Thymus (tissue), 11 donors: ENCODE results near the gene RASD1. TPM values are rescaled to one million over a fixed set of nuclear protein-coding genes. Genes with fewer than 3 reads are reported as not detected.

ENCODE experiments used
- DNase-seq, 9 donors: peaks; one replicate each; pipeline ENCODE4 v3.0.0-alpha.2; 2013; ENCODE audit warnings: low spot score in 9 of 9, low read depth in 6 of 9, missing footprints in 1 of 9
- H3K27ac ChIP-seq, 2 donors: one replicate each; pipeline ENCODE4 v1.5.1; 2013; ENCODE audit warnings: control low read depth in 1 of 2, low read depth in 1 of 2, low read length in 1 of 2, mild to moderate bottlenecking in 1 of 2, moderate library complexity in 1 of 2
- H3K27me3 ChIP-seq, 2 donors: one replicate each; pipeline ENCODE4 v1.5.1; 2013; ENCODE audit warnings: low read length in 1 of 2; ENCODE audit not compliant: control insufficient read depth in 2 of 2, insufficient read depth in 1 of 2
- H3K36me3 ChIP-seq, 2 donors: one replicate each; pipeline ENCODE4 v1.5.1; 2013; ENCODE audit warnings: low read length in 1 of 2, mild to moderate bottlenecking in 1 of 2, moderate library complexity in 1 of 2; ENCODE audit not compliant: control insufficient read depth in 2 of 2, insufficient read depth in 2 of 2
- H3K4me1 ChIP-seq, 2 donors: one replicate each; pipeline ENCODE4 v1.5.1; 2013; ENCODE audit warnings: low read length in 2 of 2; ENCODE audit not compliant: control insufficient read depth in 2 of 2, insufficient read depth in 2 of 2
- H3K4me3 ChIP-seq, 2 donors: one replicate each; pipeline ENCODE4 v1.5.1; 2013; ENCODE audit warnings: low read length in 2 of 2, control low read depth in 1 of 2, mild to moderate bottlenecking in 1 of 2
- H3K9me3 ChIP-seq, 2 donors: one replicate each; pipeline ENCODE4 v1.5.1; 2013; ENCODE audit warnings: low read length in 1 of 2, mild to moderate bottlenecking in 1 of 2; ENCODE audit not compliant: control insufficient read depth in 2 of 2, insufficient read depth in 1 of 2
- WGBS: extraction: QIAGEN DNeasy Blood & Tissue Kit; methylation state at CpG from one replicate; pipeline ENCODE4 v1.1.7; 2013; 5-methylcytosine and 5-hydroxymethylcytosine counted together
- polyA plus RNA-seq: library from polyadenylated mRNA; stranded (reverse); fragments of 200-250 nt; gene quantifications from one replicate; pipeline ENCODE4 v1.2.3, GENCODE V29; 2013
- total RNA-seq: library from RNA; stranded (reverse); fragments of 120-200 nt; gene quantifications from one replicate; pipeline ENCODE4 v1.2.4, GENCODE V29; 2013
- donor health status: healthy.

Gene RASD1
- total and polyA plus RNA-seq, 2 donors, result 12.1 to 13.0 TPM

DNA sequence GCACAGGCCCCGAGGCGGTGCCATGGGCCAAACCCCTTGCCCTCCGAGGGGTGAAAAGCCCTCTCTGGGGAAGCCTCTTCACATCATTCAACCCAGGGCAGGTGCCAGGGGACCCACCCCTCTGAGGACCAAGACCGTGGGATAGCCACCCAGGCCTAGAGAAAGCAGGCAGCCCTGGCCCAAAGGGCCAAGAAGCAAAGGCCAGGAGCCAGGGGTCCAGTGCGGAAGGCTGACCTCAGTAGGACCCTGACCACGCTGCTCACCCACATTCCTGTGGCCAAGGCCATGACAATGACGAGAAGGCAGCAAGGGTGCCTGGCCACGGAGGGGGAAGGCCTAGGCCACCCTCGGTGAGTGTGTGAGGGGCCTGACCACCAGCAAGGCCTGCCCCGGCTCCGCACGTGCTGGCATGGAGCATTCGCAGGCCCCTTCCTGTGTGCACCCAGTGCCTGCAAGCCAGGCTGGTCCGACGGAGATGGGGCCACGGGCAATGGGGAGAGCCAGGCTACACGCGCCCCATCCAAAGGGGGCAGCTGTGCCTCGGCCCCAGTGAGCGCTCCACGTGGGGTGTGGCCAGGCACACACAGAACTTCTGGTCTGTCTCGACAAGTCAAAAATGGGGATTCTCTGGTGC, 24.5 kb upstream of the RASD1 start:
- H3K9me3 ChIP-seq, result peaks cover 0 to 2% of the 10 kb centered on the region in 2 donors
- H3K27ac ChIP-seq, result no peak overlapping the region
- no peak for DNase-seq
- no peak overlapping the region for H3K4me3 ChIP-seq
- H3K27me3 ChIP-seq, result no peaks in the 10 kb centered on the region
- H3K4me1 ChIP-seq, result peaks cover 0 to 28% of the 10 kb centered on the region in 2 donors
- no peaks in the 10 kb centered on the region for H3K36me3 ChIP-seq
- 95% methylated on average over 22 of the region's 22 CpGs for WGBS

- no peaks in the 10 kb centered on the region for H3K27me3 ChIP-seq
- H3K4me1 ChIP-seq, result peaks cover 0 to 28% of the 10 kb centered on the region in 2 donors
- no peaks in the 10 kb centered on the region for H3K36me3 ChIP-seq
- H3K9me3 ChIP-seq, result peaks cover 0 to 2% of the 10 kb centered on the region in 2 donors
- no peak overlapping the region for H3K4me3 ChIP-seq
- DNase-seq, result no peak
- no peak overlapping the region for H3K27ac ChIP-seq
- 96% methylated on average over 10 of the region's 10 CpGs for WGBS
Observed at GRCh38 chr17:17519886-17520285, 23.7 kb upstream of the RASD1 start.

- peaks cover 0 to 2% of the 10 kb centered on the region in 2 donors for H3K9me3 ChIP-seq
- no peak overlapping the region for H3K4me3 ChIP-seq
- 88% methylated on average over 5 of the region's 5 CpGs for WGBS
- H3K27me3 ChIP-seq, result no peaks in the 10 kb centered on the region
- no peak for DNase-seq
- H3K36me3 ChIP-seq, result no peaks in the 10 kb centered on the region
- H3K27ac ChIP-seq, result no peak overlapping the region
- peaks cover 0 to 28% of the 10 kb centered on the region in 2 donors for H3K4me1 ChIP-seq
Observed at GRCh38 chr17:17518951-17519350, 22.8 kb upstream of the RASD1 start.

DNA sequence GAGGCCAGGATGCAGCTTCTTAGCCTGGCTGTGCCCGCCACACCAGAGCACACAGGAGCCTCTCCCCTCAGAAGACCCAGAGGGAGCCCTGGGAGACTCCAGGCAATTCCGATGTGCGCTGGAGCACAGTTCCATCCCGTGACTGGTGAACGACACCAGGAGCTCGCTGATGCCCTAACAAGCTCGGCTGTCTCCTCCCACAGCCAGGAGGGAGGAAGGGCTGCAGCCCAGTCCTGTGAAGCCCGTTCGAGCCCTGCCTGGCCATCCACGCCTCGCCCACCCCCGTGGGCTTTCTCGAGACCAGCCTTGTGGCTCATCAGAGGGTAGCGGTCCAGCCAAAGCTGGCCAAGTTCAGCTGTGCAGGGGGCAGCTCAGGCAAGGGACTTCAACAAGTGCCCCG, 21.8 kb upstream of the RASD1 start:
- no peaks in the 10 kb centered on the region for H3K36me3 ChIP-seq
- peaks cover 0 to 2% of the 10 kb centered on the region in 2 donors for H3K9me3 ChIP-seq
- H3K27me3 ChIP-seq, result no peaks in the 10 kb centered on the region
- H3K27ac ChIP-seq, result no peak overlapping the region
- no peak overlapping the region for H3K4me3 ChIP-seq
- 88% methylated on average over 15 of the region's 15 CpGs for WGBS
- no peak for DNase-seq
- H3K4me1 ChIP-seq, result peaks cover 0 to 23% of the 10 kb centered on the region in 2 donors

DNA sequence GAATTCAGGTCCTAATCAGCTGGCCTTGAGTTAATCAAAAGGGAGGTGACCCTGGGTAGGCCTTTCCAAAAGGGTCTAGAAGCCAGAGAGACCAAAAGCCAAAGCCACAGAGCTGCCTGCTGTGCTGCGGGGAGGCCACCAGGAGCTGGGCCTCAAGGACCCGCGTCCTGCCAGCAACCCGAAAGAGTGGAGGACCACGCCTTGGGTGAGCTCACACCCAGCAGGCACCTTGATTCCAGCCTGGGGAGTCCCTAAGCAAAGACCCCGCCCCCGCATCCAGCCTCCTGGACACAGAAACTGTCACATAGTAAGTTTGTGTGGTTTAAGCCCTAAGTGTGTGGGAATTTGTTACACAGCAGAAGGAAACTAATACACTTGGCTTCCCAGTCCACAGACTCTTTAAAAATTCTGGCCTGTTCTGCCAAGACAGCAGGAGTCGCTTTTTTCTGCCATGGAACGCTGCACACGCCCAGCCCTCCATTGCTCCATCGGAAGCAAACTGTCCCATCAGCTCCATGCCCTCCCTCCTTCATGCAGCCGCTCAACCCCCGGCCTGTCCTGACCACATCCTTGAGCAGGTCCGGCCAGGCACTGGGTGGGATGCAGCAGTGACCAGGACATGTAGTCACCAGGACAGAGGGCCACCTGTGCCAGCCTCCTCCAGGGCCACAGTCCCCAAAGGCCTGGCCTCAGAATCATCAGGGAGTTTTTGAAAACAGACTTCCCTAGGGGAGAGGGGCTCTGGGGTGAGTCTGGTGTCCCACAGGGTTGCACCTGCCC, 20.9 kb upstream of the RASD1 start:
- H3K9me3 ChIP-seq, result peaks cover 0 to 2% of the 10 kb centered on the region in 2 donors
- WGBS, result 93% methylated on average over 14 of the region's 14 CpGs
- no peak for DNase-seq

GRCh38 chr17:17515934-17516930, 20.0 kb upstream of the RASD1 start:
- H3K4me3 ChIP-seq, result no peak overlapping the region
- H3K36me3 ChIP-seq, result no peaks in the 10 kb centered on the region
- DNase-seq, result no peak
- H3K27ac ChIP-seq, result peak overlapping the region; percentile 36 to 77
- 91% methylated on average over 21 of the region's 21 CpGs for WGBS
- peaks cover 0 to 28% of the 10 kb centered on the region in 2 donors for H3K4me1 ChIP-seq
- no peaks in the 10 kb centered on the region for H3K27me3 ChIP-seq
- H3K9me3 ChIP-seq, result peaks cover 0 to 2% of the 10 kb centered on the region in 2 donors

More for the DNA sequence above, 20.9 kb upstream of the RASD1 start:
- H3K4me1 ChIP-seq, result peaks cover 0 to 23% of the 10 kb centered on the region in 2 donors
- no peak overlapping the region for H3K4me3 ChIP-seq
- no peaks in the 10 kb centered on the region for H3K36me3 ChIP-seq
- peak overlapping the region; percentile 36 to 77 for H3K27ac ChIP-seq
- no peaks in the 10 kb centered on the region for H3K27me3 ChIP-seq

- whole genome bisulfite sequencing, result 96% methylated on average over 21 of the region's 21 CpGs
- Histone ChIP-seq H3K27ac (peak overlapping the region in 1 of 2 donors; percentile 64), H3K36me3 (no peaks in the 10 kb centered on the region), H3K9me3 (peaks cover 0 to 2% of the 10 kb centered on the region in 2 donors), H3K27me3 (no peaks in the 10 kb centered on the region), H3K4me3 (no peak overlapping the region), H3K4me1 (peaks cover 0 to 37% of the 10 kb centered on the region in 2 donors)
- no peak for DNase-seq
Observed at GRCh38 chr17:17514993-17515933, 19.1 kb upstream of the RASD1 start.

- Histone ChIP-seq H3K27ac (no peak overlapping the region), H3K9me3 (peaks cover 0 to 2% of the 10 kb centered on the region in 2 donors), H3K4me1 (peaks cover 0 to 45% of the 10 kb centered on the region in 2 donors), H3K27me3 (no peaks in the 10 kb centered on the region), H3K36me3 (no peaks in the 10 kb centered on the region), H3K4me3 (no peak overlapping the region)
- WGBS, result 97% methylated on average over 16 of the region's 16 CpGs
- no peak for DNase-seq
Observed at GRCh38 chr17:17514361-17514992, 18.3 kb upstream of the RASD1 start.
